HG02759 (cell line): Measurements from ENCODE around the gene CR1L.
"Not testable (repeated sequence)": the region's sequence is repeated elsewhere in the genome, so short reads cannot be mapped to it uniquely, and the experiment has no call there.

Experiments
- ATAC-seq: cut with Tn5 transposase; IDR thresholded peaks from one replicate; pipeline ENCODE4 v1.9.1; 2021; ENCODE audit warnings: mild to moderate bottlenecking, moderate library complexity; ENCODE audit not compliant: unreplicated experiment

CR1L gene

DNA sequence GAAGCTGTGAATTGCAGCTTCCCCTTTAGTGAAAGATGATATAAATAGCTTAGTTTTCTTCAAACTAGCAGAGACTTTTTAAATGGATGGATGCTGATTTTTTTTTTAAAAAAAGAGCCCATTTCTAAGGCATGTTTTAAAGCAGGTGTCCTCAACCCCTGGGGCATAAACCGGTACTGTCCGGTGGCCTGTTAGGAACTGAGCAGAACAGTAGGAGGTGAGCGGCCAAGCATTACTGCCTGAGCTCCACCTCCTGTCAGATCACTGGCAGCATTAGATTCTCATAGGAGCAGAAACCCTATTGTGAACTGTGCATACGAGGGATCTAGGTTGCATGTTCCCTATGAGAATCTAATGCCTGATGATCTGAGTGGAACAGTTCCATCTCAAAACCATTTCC, 31.2 kb downstream of the CR1L start:
- ATAC-seq, result no peak

- ATAC-seq, result not testable (repeated sequence)
Measured at GRCh38 chr1:207680590-207681388, 35.9 kb downstream of the CR1L start.

DNA sequence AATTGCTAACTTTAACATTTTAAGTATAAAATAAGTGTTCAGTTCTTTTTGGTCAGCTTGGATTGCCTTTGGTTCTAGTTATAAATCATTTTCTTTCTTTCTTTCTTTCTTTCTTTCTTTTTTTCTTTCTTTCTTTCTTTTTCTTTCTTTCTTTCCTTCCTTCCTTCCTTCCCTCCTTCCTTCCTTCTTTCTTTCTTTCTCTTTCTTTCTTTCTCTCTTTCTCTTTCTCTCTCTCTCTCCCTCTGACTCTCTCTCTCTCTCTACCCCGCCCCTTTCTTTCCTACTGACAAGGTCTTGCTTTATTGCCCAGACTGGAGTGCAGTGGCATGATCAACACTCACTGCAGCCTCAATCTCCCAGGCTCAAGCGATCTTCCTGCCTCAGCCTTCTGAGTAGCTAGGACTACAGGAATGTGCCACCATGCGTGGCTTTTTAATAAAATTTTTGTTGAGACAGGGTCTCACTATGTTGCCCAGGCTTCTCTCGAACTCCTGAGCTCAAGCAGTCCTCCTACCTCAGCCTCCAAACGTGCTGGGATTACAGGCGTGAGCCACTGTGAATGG, 38.0 kb downstream of the CR1L start:
- not testable (repeated sequence) for ATAC-seq

- not testable (repeated sequence) for ATAC-seq
Measured at GRCh38 chr1:207690551-207690950, 45.6 kb downstream of the CR1L start.

DNA sequence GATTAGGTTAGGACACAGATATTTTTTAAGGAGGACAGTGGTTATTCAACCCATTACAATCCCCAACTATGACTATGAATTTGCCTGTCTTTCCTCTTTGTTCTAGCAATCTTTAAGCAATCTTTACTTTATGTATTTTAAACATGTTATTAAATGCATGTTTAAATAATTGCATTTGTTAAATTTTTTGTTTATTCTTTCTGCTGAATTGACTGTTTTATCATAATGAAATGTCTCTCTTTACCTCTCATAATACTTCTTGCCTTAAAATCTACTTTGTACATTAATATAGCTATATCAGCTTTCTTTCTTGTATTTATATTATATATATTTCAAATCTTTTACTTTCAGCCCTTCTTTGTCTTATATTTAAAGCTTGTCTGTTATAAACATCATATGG, 46.1 kb downstream of the CR1L start:
- no peak for ATAC-seq

DNA sequence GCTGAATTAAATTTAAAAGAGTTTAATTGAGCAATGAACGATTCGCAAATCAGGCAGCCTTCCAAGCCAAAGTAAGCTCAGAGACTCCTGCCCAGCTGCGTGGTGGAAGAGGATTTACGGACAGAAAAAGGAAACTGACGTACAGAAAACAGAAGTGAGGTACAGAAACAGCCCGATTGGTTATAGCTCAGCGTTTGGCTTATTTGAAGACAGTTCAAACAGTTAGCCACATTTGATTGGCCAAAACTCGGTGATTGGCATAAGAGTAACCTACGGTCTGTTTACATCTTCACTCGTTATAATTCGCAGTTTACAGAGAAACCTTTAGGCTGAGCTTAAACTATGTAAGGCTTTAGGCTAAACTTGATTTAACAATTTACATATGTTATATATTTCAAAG, 46.9 kb downstream of the CR1L start:
- ATAC-seq, result no peak

GRCh38 chr1:207692291-207692690, 47.4 kb downstream of the CR1L start:
- not testable (repeated sequence) for ATAC-seq

DNA sequence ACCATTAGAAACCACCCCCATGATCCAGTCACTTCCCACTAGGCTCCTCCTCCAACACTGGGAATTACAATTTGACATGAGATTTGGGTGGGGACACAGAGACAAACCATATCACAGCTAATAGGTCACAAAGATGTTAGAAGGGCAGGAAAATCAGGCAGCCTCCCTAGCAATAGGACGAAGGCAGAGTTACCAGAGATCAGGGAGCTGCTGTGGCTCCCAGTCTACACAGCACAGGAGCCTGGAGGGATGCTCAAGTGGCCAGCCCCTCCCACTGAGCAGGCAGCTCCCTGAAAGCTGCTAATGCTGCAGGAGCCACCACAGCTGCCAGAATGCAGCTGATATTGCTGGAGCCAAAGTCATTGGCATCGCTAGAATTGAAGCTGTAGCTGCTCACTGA, 51.0 kb downstream of the CR1L start:
- no peak for ATAC-seq

GRCh38 chr1:207698822-207699483, 54.0 kb downstream of the CR1L start:
- no peak for ATAC-seq

DNA sequence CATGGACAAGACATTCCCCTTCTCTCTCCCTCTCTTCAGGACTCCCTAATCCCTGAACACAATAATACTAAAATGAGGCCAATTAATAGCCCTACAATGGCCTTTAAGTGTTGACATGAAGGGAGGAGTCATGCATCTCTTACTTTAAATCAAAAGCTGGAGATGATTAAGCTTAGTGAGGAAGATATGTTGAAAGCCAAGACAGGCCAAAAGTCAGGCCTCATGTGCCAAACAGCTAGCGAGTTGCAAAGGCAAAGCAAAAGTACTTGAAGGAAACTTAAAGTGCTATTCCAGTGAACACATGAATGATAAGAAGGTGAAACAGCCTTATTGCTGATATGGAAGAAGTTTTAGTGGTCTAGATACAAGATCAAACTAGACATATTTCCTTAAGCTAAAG, 57.4 kb downstream of the CR1L start:
- ATAC-seq, result no peak

- ATAC-seq, result no peak
Measured at GRCh38 chr1:207703712-207704111, 58.8 kb downstream of the CR1L start.

GRCh38 chr1:207708004-207708403, 63.1 kb downstream of the CR1L start:
- ATAC-seq, result not testable (repeated sequence)

- no peak for ATAC-seq
Measured at GRCh38 chr1:207711285-207711684, 66.4 kb downstream of the CR1L start.

DNA sequence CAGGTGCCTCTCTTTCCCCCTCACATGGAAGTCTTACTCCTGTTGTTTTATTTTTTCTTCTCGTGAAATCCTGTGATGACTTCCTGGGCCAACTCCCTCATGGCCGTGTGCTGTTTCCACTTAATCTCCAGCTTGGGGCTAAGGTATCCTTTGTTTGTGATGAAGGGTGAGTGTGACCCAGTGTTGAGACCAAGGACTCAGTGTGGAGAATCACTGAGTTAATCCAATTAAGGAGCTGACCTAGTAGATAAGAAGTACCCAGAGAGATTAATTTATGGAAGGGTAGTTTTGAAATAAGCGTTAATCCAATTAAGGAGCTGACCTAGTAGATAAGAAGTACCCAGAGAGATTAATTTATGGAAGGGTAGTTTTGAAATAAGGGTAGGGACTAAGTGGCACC, 67.8 kb downstream of the CR1L start:
- ATAC-seq, result not testable (repeated sequence)

DNA sequence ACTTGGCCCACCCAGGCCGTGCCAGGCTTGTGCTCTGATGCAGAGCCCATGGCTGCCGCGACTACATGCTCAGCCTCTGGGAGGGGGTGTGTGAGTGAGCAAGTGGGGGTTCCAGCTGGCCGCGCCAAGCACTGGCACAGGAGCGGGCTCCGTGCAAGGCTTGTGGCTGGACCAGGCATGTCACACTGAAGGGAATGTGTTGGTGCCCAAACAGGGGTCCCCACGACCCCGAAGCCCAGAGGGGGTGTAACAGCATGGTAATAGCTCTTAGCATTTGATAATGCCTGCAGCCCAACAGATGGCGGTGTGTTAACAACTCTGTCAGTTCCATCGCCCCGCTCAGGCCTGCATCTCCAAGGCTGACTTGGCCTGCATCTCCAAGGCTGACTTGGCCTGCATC, 68.6 kb downstream of the CR1L start:
- no peak for ATAC-seq

- no peak for ATAC-seq
Measured at GRCh38 chr1:207719234-207719633, 74.3 kb downstream of the CR1L start.

GRCh38 chr1:207728200-207728858, 83.4 kb downstream of the CR1L start:
- ATAC-seq, result not testable (repeated sequence)

- not testable (repeated sequence) for ATAC-seq
Measured at GRCh38 chr1:207737503-207738157, 92.7 kb downstream of the CR1L start.

DNA sequence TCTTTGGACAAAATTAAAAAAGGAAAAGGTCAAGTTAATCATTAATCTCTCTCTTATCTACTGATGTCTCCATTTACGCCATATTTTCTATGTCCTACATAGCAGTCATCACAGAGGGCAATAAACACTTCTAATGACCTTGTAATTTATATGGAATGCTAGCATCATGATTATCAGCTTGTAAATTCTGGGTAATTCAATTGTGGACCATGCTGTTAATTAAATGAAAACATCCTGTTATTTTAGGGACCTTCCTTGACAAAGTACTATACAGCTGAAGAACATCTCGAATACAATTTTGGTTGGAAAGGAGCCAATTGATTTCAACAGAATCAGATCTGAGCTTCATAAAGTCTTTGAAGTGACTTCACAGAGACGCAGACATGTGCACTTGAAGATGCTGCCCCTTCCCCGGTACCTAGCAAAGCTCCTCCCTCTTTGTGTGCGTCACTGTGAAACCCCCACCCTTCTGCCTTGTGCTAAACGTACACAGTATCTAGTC, 93.3 kb downstream of the CR1L start:
- not testable (repeated sequence) for ATAC-seq

DNA sequence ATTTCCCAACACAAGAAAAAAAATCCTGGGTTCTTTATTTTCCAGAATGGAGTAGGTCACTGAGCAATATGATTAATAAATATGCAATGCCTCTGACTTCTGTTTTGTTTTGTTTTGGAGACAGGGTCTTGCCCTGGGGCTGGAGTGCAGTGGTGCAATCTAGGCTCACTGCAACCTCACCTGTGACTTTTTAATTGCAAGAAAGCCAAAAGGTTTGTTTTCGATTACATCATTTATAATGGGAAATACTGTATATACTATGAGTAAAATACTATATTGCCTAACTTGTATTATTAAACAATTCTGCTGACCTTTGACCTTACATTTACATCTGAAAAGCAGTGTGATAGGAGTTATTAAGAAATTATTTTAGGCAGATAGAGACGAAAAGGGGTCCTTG, 95.3 kb downstream of the CR1L start:
- no peak for ATAC-seq
